H9 (cell line): ENCODE data around the gene INSRR. TPM values are rescaled to one million over a fixed set of nuclear protein-coding genes. Genes with fewer than 3 reads are reported as not detected.

Experiments used
- DNase-seq: peaks from one replicate; pipeline ENCODE4 v3.0.0-alpha.2; 2017
- H2AFZ ChIP-seq: one replicate; pipeline ENCODE4 v1.6.1; 2013; ENCODE audit warnings: mild to moderate bottlenecking, low read length, control low read depth, moderate library complexity
- H2AK5ac ChIP-seq: 2 replicates; pipeline ENCODE4 v1.6.1; 2013; ENCODE audit warnings: low read length, control low read depth, mixed read lengths; ENCODE audit not compliant: insufficient read length
- H2BK120ac ChIP-seq: one replicate; pipeline ENCODE4 v1.6.1; 2013; ENCODE audit warnings: low read depth, mild to moderate bottlenecking, low read length, control low read depth, inconsistent platforms; ENCODE audit not compliant: poor library complexity, severe bottlenecking
- H2BK12ac ChIP-seq: 2 replicates; pipeline ENCODE4 v1.6.1; 2013; ENCODE audit warnings: low read length, control low read depth, mixed read lengths, low read depth; ENCODE audit not compliant: insufficient read length
- H2BK15ac ChIP-seq: 2 replicates; pipeline ENCODE4 v1.6.1; 2013; ENCODE audit warnings: low read depth, low read length, control low read depth
- H2BK20ac ChIP-seq: one replicate; pipeline ENCODE4 v1.6.1; 2013; ENCODE audit warnings: low read depth, mild to moderate bottlenecking, low read length, control low read depth, inconsistent platforms; ENCODE audit not compliant: poor library complexity, severe bottlenecking
- H2BK5ac ChIP-seq: 2 replicates; pipeline ENCODE4 v1.6.1; 2013; ENCODE audit warnings: low read length, control low read depth, mixed read lengths; ENCODE audit not compliant: insufficient read length
- H3K14ac ChIP-seq: 2 replicates; pipeline ENCODE4 v1.6.1; 2013; ENCODE audit warnings: low read length, control low read depth; ENCODE audit not compliant: insufficient read depth
- H3K18ac ChIP-seq: 2 replicates; pipeline ENCODE4 v1.6.1; 2013; ENCODE audit warnings: low read depth, mild to moderate bottlenecking, mixed read lengths, low read length, control low read depth; ENCODE audit not compliant: insufficient read length
- H3K23ac ChIP-seq: 2 replicates; pipeline ENCODE4 v1.6.1; 2013; ENCODE audit warnings: low read length, control low read depth, mixed read lengths, low read depth; ENCODE audit not compliant: insufficient read length
- H3K23me2 ChIP-seq: 2 replicates; pipeline ENCODE4 v1.6.1; 2013; ENCODE audit warnings: low read depth, mild to moderate bottlenecking, mixed read lengths, low read length, control low read depth; ENCODE audit not compliant: insufficient read length, poor library complexity, severe bottlenecking
- H3K27ac ChIP-seq: 2 replicates; pipeline ENCODE4 v1.5.1; 2013; ENCODE audit warnings: low read length, control low read depth, mixed read lengths, low read depth; ENCODE audit not compliant: insufficient read length
- H3K27me3 ChIP-seq: 2 replicates; pipeline ENCODE4 v1.6.1; 2013; ENCODE audit warnings: low read length, control low read depth, inconsistent platforms; ENCODE audit not compliant: insufficient read depth
- H3K4ac ChIP-seq: 2 replicates; pipeline ENCODE4 v1.6.1; 2013; ENCODE audit warnings: low read depth, mild to moderate bottlenecking, control low read depth, inconsistent platforms, low read length, moderate library complexity
- H3K4me1 ChIP-seq: 2 replicates; pipeline ENCODE4 v1.6.1; 2013; ENCODE audit warnings: low read length, control low read depth, inconsistent platforms; ENCODE audit not compliant: insufficient read depth
- H3K4me2 ChIP-seq: 2 replicates; pipeline ENCODE4 v1.6.1; 2013; ENCODE audit warnings: low read length, control low read depth, mixed read lengths; ENCODE audit not compliant: insufficient read length, insufficient read depth
- H3K56ac ChIP-seq: 2 replicates; pipeline ENCODE4 v1.6.1; 2013; ENCODE audit warnings: low read depth, mild to moderate bottlenecking, mixed read lengths, low read length, control low read depth; ENCODE audit not compliant: insufficient read length
- H3K79me1 ChIP-seq: 2 replicates; pipeline ENCODE4 v1.6.1; 2013; ENCODE audit warnings: low read depth, mild to moderate bottlenecking, moderate library complexity, low read length, control low read depth, inconsistent platforms; ENCODE audit not compliant: insufficient read depth, poor library complexity, severe bottlenecking
- H3K79me2 ChIP-seq: 2 replicates; pipeline ENCODE4 v1.6.1; 2013; ENCODE audit warnings: low read length, control low read depth, inconsistent platforms; ENCODE audit not compliant: insufficient read depth
- H3K9ac ChIP-seq: 2 replicates; pipeline ENCODE4 v1.6.1; 2013; ENCODE audit warnings: low read length, control low read depth, mixed read lengths; ENCODE audit not compliant: insufficient read length; ENCODE audit errors: extremely low read depth
- H3K9me3 ChIP-seq: one replicate; pipeline ENCODE4 v1.6.1; 2013; ENCODE audit warnings: low read depth, low read length, inconsistent platforms; ENCODE audit not compliant: control insufficient read depth
- H3T11ph ChIP-seq: one replicate; pipeline ENCODE4 v1.6.1; 2013; ENCODE audit warnings: mild to moderate bottlenecking, low read length, control low read depth, inconsistent platforms
- H4K20me1 ChIP-seq: one replicate; pipeline ENCODE4 v1.6.1; 2013; ENCODE audit not compliant: control insufficient read depth, insufficient read length, insufficient read depth
- H4K5ac ChIP-seq: 2 replicates; pipeline ENCODE4 v1.6.1; 2013; ENCODE audit warnings: low read depth, mild to moderate bottlenecking, mixed read lengths, low read length, control low read depth; ENCODE audit not compliant: insufficient read length
- H4K8ac ChIP-seq: replicated peaks from 2 replicates; pipeline ENCODE4 v1.6.1; 2013; ENCODE audit warnings: low read length, control low read depth, mixed read lengths, low read depth; ENCODE audit not compliant: insufficient read length
- H4K91ac ChIP-seq: 2 replicates; pipeline ENCODE4 v1.6.1; 2013; ENCODE audit warnings: low read depth, mild to moderate bottlenecking, moderate library complexity, mixed read lengths, low read length, control low read depth; ENCODE audit not compliant: insufficient read length
- H3K27ac Mint-ChIP-seq, 3 experiments: 2 replicates in 2 of 3; 3 replicates in 1 of 3; pipeline ENCODE4 v1.8.0; 2020 to 2021; ENCODE audit warnings: mixed read lengths in 3 of 3, mild to moderate bottlenecking in 1 of 3, moderate library complexity in 1 of 3
- H3K27me3 Mint-ChIP-seq: 2 replicates; pipeline ENCODE4 v1.8.0; 2021; ENCODE audit warnings: low read depth, mild to moderate bottlenecking, moderate library complexity, mixed read lengths
- H3K36me3 Mint-ChIP-seq, 3 experiments: 2 replicates in 2 of 3; 3 replicates in 1 of 3; pipeline ENCODE4 v1.8.0; 2020 to 2021; ENCODE audit warnings: low read depth in 3 of 3, mixed read lengths in 3 of 3; ENCODE audit not compliant: insufficient read depth in 1 of 3
- H3K4me1 Mint-ChIP-seq, 2 experiments: 2 replicates each; pipeline ENCODE4 v1.8.0; 2020; ENCODE audit warnings: mixed read lengths in 2 of 2
- H3K4me3 Mint-ChIP-seq, 2 experiments: 2 replicates in 1 of 2; 3 replicates in 1 of 2; pipeline ENCODE4 v1.8.0; 2020 to 2021; ENCODE audit warnings: mild to moderate bottlenecking in 2 of 2, mixed read lengths in 2 of 2, moderate library complexity in 1 of 2
- H3K9me3 Mint-ChIP-seq, 2 experiments: 2 replicates in 1 of 2; 3 replicates in 1 of 2; pipeline ENCODE4 v1.8.0; 2020; ENCODE audit warnings: mild to moderate bottlenecking in 2 of 2, mixed read lengths in 2 of 2, moderate library complexity in 1 of 2
- WGBS: extraction: QIAGEN DNeasy Blood & Tissue Kit; methylation state at CpG from one replicate; pipeline ENCODE4 v1.1.7; 2013; ENCODE audit warnings: missing lambda C conversion rate, low lambda C conversion rate, mixed read lengths; ENCODE audit not compliant: insufficient read length; ENCODE audit errors: extremely low coverage; 5-methylcytosine and 5-hydroxymethylcytosine counted together
- total RNA-seq: library from RNA; stranded (reverse); gene quantifications from 2 replicates; pipeline ENCODE4 v1.2.1, GENCODE V29; 2021
- TF ChIP-seq, protein P1 (sequence below): fragments of 200-600 bp; sonication (generic); conservative IDR thresholded peaks from 3 replicates; pipeline ENCODE4 v1.8.0; 2021; ENCODE audit warnings: antibody characterized with exemption, mild to moderate bottlenecking

Gene INSRR
- total RNA-seq, 1 experiment from 2014 or later: not detected

- peaks cover 0 to 7% (median 4%) of the 10 kb centered on the region in 3 experiments; a peak in 3 of 7 replicates for H3K36me3 Mint-ChIP-seq
- no peaks in the 10 kb centered on the region; a peak in 1 of 5 replicates for H3K9me3 Mint-ChIP-seq
- WGBS: no CpG with 5 or more reads among the region's 5 CpGs
- Histone ChIP-seq H3K14ac (no peak overlapping the region), H4K5ac (no peak overlapping the region), H3K23ac (no peak overlapping the region), H3K9me3 (no peaks in the 10 kb centered on the region), H3K4ac (no peak overlapping the region), H2BK20ac (no peak overlapping the region), H3K27ac (no peak overlapping the region), H4K91ac (no peak overlapping the region), H3T11ph (no peak overlapping the region), H2AK5ac (no peak overlapping the region), H3K4me1 (no peaks in the 10 kb centered on the region), H3K27me3 (peaks cover 11% of the 10 kb centered on the region; the same call in 1 of the 2 replicates), H3K23me2 (peaks cover 5% of the 10 kb centered on the region), H2BK12ac (no peak overlapping the region), H3K9ac (no peak overlapping the region), H3K18ac (no peak overlapping the region), H3K4me2 (no peak overlapping the region), H2BK5ac (no peak overlapping the region), H2AFZ (no peak overlapping the region), H4K8ac (no peak overlapping the region), H2BK15ac (no peak overlapping the region; the same call in 1 of the 2 replicates), H3K56ac (no peak overlapping the region), H3K79me2 (no peaks in the 10 kb centered on the region), H3K79me1 (no peaks in the 10 kb centered on the region), H2BK120ac (no peak overlapping the region), H4K20me1 (no peaks in the 10 kb centered on the region)
- no peak for DNase-seq
- no peak overlapping the region for H3K27ac Mint-ChIP-seq
- H3K4me1 Mint-ChIP-seq: peaks cover 19 to 33% of the 10 kb centered on the region in 2 experiments
- H3K27me3 Mint-ChIP-seq: peaks cover 75% of the 10 kb centered on the region
- TF ChIP-seq, protein P1, sequence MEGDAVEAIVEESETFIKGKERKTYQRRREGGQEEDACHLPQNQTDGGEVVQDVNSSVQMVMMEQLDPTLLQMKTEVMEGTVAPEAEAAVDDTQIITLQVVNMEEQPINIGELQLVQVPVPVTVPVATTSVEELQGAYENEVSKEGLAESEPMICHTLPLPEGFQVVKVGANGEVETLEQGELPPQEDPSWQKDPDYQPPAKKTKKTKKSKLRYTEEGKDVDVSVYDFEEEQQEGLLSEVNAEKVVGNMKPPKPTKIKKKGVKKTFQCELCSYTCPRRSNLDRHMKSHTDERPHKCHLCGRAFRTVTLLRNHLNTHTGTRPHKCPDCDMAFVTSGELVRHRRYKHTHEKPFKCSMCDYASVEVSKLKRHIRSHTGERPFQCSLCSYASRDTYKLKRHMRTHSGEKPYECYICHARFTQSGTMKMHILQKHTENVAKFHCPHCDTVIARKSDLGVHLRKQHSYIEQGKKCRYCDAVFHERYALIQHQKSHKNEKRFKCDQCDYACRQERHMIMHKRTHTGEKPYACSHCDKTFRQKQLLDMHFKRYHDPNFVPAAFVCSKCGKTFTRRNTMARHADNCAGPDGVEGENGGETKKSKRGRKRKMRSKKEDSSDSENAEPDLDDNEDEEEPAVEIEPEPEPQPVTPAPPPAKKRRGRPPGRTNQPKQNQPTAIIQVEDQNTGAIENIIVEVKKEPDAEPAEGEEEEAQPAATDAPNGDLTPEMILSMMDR: no peak
- H3K4me3 Mint-ChIP-seq: peak overlapping the region in 1 of 2 experiments; percentile 48; a peak in 2 of 5 replicates
These were observed 43.5 kb downstream of the INSRR start for GRCh38 chr1:156815307-156815826.
